ENCODE measurements around the gene GMCL2.

DNA sequence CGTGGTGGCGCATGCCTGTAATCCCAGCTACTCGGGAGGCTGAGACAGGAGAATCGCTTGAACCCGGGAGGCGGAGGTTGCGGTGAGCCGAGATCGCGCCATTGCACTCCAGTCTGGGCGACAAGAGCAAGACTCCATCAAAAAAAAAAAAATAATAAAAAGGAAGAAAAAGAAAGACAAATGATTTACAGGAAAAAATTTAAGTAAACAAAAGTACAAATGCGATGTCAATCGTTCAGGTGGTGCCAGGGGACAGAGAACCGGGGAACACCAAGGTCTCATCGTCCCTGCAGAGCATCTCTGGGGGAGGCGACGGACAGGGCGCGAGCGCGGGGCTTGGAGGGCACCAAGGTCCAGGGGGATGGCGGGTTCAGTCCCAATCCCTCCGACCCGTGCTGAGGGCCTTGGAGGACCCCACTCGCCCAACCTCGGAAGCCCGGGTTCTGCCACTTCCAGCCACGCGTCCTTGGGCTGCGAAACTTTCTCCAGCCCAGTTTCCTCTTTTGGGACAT lies 16.6 kb upstream of the GMCL2 start:
- TF ChIP-seq POLR2AphosphoS5 (IDR thresholded peaks at IDR 0.05) (no peak), CTCF (IDR thresholded peaks at IDR 0.05) (no peak)

Measured in prostate gland (tissue), 2 donors.